HG02981 (cell line): Measurements from ENCODE around the gene HDAC11.
"Not testable (repeated sequence)": the region's sequence is repeated elsewhere in the genome, so short reads cannot be mapped to it uniquely, and the experiment has no call there.

Experiments used
- ATAC-seq: cut with Tn5 transposase; IDR thresholded peaks from one replicate; pipeline ENCODE4 v1.9.1; 2021; ENCODE audit warnings: mild to moderate bottlenecking, moderate library complexity; ENCODE audit not compliant: unreplicated experiment

The HDAC11 gene

GRCh38 chr3:13466781-13467180, 13.3 kb upstream of the HDAC11 start:
- no peak for ATAC-seq

- ATAC-seq: no peak
Observed at GRCh38 chr3:13470894-13471574, 9.1 kb upstream of the HDAC11 start.

GRCh38 chr3:13472286-13472685, 7.8 kb upstream of the HDAC11 start:
- no peak for ATAC-seq

GRCh38 chr3:13473020-13473419, 7.1 kb upstream of the HDAC11 start:
- no peak for ATAC-seq

- no peak for ATAC-seq
Observed at GRCh38 chr3:13474021-13474420, 6.1 kb upstream of the HDAC11 start.

GRCh38 chr3:13474776-13475303, 5.3 kb upstream of the HDAC11 start:
- no peak for ATAC-seq

GRCh38 chr3:13475871-13476590, 4.1 kb upstream of the HDAC11 start:
- ATAC-seq: no peak

- no peak for ATAC-seq
Observed at GRCh38 chr3:13477943-13478342, 2.2 kb upstream of the HDAC11 start.

GRCh38 chr3:13479332-13479581, 849 bp upstream of the HDAC11 start:
- peak; percentile 2 for ATAC-seq

- no peak for ATAC-seq
Observed at GRCh38 chr3:13480340-13481318, 523 bp downstream of the HDAC11 start.

- ATAC-seq: no peak
Observed at GRCh38 chr3:13482106-13482690, 2.1 kb downstream of the HDAC11 start.

- ATAC-seq: no peak
Observed at GRCh38 chr3:13483286-13483685, 3.2 kb downstream of the HDAC11 start.

- ATAC-seq: no peak
Observed at GRCh38 chr3:13483988-13484695, 4.0 kb downstream of the HDAC11 start.

GRCh38 chr3:13484851-13485590, 4.9 kb downstream of the HDAC11 start:
- no peak for ATAC-seq

GRCh38 chr3:13485630-13486562, 5.8 kb downstream of the HDAC11 start:
- ATAC-seq: not testable (repeated sequence)

GRCh38 chr3:13487403-13487802, 7.3 kb downstream of the HDAC11 start:
- no peak for ATAC-seq

- no peak for ATAC-seq
Observed at GRCh38 chr3:13491206-13491974, 11.3 kb downstream of the HDAC11 start.

GRCh38 chr3:13492048-13492447, 11.9 kb downstream of the HDAC11 start:
- no peak for ATAC-seq
